ENCODE data around the gene DISC1.

Gene DISC1

DNA sequence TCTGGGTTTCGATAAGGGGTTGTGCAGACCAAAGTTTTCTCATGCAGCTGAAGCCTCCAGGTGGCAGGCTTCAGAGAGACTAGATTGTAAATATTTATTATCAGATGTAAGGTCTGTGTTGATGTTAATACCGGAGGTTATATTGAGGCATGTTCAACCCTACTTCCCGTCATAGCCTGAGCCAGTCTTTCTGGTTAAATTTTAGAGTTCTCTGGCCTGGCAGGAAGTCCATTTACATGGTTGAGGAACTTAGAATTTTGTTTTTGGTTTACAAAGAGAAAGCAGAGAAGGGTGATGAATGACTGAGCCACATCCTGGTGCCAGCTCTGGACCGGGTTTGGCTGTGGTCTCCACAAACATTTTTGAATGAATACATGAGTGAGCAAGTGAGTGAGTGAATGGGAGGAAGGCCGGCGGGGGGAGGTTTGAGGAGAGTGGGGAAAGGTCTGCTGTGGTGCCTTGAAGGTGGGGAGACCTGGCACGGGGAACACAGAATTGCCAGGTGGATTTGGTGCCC is 218.5 kb downstream of the DISC1 start:
- DNase-seq (ENCODE audit: low read depth in 3 of 3, low spot score in 1 of 3) = no peak

DNA sequence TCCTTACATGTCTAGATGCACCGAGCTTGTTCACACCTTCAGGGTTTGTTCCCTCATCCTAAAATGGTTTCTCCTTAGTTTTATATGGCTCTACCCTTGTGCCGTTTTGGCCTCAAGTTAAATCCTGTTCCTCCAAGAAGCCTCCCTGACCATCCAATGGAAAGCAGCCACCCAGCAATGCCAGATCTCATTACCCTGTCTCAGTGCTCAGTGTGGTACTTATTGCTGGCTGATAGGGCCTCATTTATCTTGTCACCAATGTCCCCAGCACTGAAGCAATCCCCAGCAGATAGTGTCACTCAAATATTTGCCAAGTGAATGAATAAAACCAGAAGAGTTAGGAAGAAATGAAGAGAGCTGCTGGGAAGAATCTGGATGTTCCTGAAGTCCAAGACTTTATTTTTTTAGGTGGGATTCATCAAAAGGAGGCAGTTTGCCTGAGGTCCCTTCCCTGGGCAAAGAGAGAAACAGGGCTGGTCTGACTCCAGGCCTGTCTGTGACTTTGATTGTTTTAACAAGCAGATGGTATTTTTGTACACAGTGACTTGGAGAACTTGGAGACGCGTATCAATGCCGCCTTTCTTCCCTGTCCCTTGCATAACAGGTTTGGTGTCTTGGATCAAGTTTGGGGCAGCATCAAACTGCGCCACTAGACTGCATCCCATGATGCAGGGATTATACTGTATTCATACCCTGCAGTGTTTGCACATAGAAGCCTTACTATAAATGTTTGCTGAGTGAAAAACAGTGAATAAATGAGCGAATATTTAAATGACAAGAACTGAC is 221.2 kb downstream of the DISC1 start:
- DNase-seq (ENCODE audit: low read depth in 3 of 3, low spot score in 1 of 3) = no peak

DNA sequence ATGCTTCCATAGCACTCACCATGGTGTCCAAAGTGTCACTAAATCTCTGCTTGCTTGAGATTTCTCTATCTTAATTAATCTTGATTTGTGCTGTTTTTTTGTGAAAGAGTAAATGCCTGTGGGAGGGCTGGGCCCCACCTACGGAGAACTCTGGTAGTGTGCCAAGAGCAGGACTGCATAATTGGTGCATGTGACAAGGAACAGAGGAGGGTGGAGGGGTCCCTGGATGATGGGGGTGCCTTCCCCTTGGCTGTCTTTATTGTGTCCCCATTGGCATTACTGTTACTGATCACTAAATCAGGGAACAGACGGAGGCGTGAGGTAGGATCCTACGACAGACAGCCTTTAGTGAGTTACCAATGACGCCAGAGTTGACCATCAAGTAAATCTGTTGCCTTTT is 223.4 kb downstream of the DISC1 start:
- DNase-seq (ENCODE audit: low read depth in 3 of 3, low spot score in 1 of 3) = no peak

DNA sequence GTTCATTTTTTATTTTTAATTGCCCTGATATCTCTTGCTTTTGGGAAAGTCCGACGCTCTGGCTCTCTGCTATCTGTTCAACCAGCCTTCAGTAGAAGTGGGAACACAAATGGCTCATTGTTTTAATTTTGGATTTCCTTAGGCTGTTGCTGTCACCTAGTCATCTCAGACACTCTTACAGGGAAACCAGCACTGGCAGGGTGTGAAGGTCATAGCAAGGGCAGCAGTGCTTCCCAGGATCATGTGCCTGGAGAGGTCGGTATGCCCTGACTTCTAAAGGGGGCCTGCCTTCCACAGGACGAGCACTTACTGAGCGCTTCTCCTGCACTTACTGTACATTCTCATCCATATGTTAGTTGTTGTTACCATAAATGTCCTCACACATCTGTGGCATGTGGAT is 224.2 kb downstream of the DISC1 start:
- DNase-seq (ENCODE audit: low read depth in 3 of 3, low spot score in 1 of 3) = no peak

DNA sequence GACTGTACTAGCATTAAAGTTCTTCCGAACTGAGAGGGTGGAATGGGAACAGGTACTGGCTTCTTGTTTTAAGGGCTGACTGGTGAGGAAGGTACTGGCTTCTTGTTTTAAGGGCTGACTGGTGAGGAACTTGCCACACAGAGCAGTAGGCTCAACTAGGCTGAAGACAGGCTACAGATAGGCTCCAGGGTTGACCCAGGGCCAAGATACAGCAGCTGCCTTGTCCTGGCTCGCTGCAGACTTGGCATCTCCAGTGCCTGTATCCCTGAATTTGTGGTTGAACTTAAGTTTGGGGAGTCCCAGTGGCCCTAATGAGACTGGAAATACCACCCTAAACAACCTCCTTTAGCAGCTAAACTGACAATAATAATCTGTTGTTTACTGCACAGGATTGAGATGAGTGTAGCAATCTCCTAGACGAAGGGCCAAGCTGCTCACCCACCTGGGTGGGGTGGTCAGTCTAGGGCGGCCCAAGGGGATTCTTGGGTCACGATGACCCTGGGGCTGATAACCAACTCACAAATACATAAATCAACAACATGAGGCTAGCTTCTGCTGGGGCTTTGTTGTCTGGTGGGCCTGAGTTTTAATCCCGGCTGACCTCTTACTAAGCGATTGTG is 227.1 kb downstream of the DISC1 start:
- DNase-seq (ENCODE audit: low read depth in 3 of 3, low spot score in 1 of 3) = no peak

DNA sequence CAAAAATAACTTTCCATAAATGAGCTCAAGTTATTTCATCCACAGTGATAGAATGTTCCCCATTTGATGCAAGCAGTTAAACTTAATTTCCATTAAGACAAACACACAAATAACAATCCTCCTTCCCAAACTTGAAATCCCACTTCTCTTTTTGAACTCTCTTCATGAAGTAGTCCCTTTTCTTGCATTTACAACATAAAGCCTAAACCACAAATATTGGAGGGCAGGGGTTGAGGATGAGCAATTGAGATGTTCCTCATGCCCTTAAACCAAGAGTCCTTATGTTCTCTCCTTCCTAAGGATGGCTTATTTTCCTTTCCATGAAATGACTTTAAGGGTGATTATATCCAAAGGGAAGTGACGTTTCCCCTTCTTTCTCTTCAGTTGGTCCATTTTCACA is 228.8 kb downstream of the DISC1 start:
- DNase-seq (ENCODE audit: low read depth in 3 of 3, low spot score in 1 of 3) = no peak

DNA sequence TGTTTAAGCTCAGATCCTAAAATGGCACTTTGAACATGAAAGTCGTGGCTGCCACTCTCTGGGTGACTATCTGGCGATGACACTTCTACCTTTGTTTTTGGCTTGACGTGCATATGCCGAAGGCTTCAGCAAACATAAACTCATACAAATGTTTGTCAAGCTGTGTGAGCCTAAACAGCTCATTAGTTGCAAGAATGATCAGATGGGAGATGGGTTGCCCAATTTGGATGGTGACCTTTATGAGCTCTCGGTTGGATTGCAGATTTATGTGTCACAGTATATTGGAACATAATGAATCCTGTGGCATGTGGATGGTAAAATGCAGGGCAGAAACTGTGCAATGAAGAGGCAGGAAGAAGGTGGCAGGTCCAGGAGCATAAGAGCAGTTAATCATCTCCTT is 229.3 kb downstream of the DISC1 start:
- no peak for DNase-seq (ENCODE audit: low read depth in 3 of 3, low spot score in 1 of 3)

DNA sequence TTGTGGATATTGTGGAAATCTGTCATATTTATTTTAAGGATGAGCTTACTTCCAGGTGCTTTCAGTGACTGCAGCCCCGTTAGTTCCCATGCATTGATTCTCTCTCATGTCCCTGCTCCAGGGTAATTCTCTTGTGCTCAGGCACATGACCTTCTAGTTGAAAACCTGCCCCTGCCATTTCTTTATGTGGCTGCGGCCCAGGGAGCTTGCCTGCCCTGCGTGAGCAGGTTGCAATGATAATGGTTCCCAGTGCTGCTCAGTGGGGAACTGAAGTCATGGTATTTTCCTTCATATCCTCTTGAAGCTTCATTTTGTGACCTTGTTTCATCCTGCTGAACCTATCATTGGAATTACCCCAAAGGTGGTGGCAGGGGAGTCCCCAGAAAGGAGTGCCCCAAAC is 229.8 kb downstream of the DISC1 start:
- no peak for DNase-seq (ENCODE audit: low read depth in 3 of 3, low spot score in 1 of 3)

DNA sequence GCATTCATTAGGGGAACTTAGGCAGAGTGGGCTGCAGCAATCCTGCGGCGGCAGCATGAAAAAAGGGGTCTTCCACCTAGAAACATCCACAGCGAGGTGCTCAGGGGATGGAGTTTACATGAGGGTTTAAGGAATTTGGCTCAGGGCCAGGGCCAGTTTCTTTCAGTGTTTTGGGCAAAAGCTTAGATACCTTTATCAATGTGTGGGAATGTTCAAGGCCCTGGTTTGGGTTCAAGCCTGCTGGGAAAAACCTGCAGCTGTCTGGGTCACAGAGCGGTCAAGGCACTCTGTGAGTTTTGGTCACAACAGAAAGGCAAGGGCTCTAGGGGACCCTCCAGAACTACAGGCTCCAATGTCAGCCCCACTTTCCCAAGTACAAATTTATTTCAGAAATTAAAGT is 230.3 kb downstream of the DISC1 start:
- no peak for DNase-seq (ENCODE audit: low read depth in 3 of 3, low spot score in 1 of 3)

DNA sequence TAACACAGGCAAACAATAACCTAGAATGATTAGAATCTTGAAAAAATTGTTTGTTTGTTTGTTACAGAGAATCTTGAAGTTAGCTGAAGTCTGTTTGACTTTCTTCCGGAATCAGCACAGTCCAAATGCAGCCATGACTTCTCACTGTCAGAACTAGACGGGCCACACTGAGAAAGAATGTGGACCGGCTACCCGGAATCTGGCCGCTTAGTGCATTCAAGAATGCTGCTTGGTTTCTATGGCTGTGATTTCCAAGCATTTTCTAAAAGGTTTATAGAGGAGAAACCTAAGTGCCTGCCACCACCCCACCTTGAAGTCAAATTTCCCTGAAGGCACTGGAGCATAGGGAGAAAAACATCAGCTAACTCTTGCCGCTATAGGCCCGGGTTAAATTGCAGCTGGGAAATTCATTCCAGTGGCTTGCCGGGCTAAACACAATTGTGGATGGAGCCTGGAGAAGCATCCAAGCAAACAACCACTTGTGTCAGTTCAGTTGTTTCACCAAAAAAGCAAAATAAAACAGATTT is 231.1 kb downstream of the DISC1 start:
- no peak for DNase-seq (ENCODE audit: low read depth in 3 of 3, low spot score in 1 of 3)

DNA sequence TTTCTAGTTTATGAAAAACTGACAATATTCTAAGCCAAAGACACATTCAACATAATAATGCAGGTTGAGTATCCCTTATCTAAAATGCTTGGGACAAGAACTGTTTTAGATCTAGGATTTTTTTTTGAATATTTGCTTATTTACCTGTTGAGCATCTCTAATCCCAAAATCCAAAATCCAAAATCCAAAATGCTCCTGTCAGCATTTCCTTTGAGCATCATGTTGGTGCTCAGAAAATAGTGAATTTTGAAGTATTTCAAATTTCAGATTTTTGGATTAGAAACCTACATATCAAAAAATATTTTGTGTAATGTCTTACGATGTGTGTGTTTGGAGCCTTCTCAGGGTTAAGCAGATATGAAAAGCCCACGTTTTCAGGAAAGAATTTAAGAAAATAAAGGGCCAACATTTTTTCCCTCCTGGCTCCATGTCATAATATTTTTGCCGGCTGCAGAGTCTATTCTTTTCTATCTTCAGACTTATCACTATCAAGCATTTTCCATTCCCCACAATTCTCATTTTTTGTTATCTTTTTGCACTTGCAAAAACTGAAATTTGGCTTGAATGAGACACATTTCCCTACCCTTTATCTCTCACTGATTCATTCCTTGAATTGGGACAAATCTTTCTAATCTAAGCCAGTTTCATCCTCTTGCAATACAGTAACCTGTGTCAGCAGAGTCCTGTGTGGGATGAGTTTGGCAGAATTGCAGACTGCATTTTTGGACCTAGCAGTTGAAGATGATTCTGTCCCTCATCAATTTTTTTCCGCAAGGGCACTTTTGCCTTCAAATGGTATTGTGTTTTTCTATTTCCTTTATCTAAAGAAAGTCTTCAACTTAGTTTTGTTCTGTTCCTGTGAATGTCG is 233.9 kb downstream of the DISC1 start:
- no peak for DNase-seq (ENCODE audit: low read depth in 3 of 3, low spot score in 1 of 3)

DNA sequence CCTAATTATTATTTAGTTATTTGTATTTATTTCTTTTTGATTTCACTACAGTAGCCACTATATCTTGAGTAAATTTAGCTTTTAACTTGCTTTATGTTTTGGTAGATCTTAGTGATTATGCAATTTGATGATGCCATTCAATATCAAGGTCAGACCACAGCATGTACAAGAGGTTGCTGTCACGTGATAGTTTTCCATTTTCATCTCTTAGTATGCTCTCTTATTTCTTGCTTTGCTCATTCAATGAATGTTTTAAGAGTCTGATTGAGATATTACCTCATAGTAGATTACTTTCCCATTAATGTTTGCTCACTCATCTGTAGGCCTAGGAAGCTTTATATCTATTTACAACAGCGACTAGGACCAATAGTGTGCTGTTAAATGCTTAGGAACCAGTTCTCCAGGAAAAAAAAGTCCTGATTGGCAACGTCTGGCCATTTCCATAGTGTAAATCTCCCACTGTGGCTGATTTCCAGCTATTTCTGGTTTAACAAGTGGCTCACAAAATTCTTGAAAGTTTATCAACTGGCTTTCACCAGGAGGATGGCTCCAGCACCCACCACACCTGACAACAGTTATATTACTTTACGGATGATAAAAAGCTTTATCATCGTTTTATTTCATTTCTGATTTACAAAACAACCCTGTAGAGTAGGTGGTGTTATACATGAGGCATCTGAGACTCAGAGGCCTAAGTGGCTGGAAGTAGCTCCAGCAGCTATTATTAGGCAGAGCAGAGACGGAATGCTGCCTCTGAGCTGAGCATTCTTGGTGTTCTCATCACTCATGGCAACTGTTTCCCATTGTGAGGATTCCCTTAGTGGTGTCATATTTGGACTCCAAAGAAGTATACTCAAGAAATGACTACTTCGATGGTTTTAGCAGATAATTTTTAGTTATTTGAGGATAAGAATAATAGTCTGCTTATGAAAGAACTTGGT is 235.2 kb downstream of the DISC1 start:
- DNase-seq (ENCODE audit: low read depth in 3 of 3, low spot score in 1 of 3) = no peak

DNA sequence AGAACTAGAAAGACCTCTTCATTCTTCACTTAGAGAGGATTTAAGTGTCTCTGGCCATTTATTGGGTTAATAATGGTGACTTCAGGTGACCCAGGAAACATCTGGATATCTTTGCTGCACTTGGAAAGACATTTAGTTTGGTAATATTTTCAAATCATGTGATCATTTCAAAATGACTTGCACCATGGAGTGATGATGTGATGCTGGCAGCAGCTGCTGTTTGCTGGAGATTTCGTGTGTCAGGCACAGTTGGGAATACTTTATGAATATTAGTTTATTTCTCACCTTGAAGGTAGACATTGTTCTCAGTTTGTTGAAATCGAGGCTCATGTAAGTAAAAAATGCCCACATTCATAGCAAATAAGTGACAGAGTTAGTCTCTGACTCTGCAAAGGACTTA is 236.0 kb downstream of the DISC1 start:
- DNase-seq (ENCODE audit: low read depth in 3 of 3, low spot score in 1 of 3) = no peak

DNA sequence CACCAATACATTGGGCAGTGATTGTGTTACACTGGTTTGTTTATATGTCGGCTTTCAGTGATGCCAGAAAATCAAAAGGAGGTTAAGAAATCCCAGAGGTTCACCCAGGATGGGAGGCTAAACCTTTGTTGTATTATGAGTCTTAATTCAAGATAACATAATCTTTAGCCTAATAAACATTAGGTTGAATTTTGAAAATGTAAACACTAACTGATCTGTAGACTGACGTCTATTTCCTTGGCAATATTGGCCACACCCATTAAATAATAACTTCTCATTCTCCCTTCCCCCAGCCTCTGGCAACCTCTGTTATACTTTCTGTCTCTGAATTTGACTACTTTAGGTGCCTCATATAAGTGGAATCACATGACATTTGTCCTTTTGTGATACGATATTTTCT is 238.7 kb downstream of the DISC1 start:
- no peak for DNase-seq (ENCODE audit: low read depth in 3 of 3, low spot score in 1 of 3)

DNA sequence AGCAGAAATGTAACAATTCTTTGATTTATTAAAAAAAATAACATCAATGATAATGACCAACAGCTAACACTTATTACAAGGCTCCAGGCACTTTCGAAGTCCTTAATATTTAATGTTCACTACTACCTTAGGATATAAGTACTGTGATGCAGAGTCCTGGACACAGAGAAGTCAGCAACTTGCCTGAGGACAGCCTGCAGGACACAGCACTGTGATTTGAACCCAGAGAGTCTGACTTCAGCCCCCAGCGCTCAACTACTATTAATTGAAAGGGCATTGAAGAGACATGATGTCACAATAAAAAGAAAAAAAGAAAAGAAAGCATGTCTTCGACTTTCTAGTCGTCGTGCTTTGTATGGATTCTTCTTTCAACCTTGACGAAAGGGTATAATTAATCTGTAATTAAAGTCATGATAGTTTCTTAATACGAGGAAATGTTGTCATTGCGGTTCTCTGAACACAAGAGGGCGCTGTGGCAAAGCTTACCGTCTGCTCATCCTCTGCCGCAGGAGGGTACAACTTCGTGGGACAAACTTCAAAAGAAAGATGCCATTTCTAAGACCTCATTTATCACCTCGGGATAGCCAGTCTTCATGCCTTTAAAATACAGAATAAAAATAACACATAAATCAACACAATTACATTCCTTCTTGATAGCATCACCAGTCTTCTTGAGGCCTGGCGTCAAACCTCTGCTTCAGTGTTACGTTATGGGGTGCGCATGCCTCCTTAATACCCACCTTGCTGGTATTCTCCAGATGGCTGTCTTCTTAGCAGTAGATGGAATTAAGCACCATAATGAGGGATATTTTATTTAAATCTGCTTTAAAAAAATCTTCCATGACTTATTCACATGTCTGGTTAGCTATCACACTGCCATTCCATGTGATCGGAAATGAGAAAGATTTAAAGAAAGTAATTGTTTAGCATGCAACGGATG is 240.1 kb downstream of the DISC1 start:
- peak; percentile 4 to 27 (median 21) for DNase-seq (ENCODE audit: low read depth in 3 of 3, low spot score in 1 of 3)

DNA sequence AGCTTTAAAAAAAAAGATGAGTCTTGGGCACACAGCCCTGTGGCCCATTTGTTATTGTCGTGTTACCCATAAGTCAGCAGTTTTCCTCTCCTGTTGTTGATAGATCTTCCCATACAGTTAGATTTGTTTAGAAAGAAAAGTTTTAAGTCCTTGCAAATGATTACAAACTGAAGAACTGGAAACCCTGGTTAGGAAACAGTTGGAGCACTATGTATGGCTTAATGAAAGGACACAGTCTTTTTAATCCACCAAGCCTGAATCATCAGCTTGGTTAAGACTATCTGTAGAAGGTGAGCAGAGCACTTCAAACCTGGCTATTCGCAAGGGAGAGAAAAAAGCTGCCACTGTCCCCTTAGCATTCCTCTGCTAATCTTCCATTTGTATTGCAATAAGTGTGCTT is 241.0 kb downstream of the DISC1 start:
- no peak for DNase-seq (ENCODE audit: low read depth in 3 of 3, low spot score in 1 of 3)

DNA sequence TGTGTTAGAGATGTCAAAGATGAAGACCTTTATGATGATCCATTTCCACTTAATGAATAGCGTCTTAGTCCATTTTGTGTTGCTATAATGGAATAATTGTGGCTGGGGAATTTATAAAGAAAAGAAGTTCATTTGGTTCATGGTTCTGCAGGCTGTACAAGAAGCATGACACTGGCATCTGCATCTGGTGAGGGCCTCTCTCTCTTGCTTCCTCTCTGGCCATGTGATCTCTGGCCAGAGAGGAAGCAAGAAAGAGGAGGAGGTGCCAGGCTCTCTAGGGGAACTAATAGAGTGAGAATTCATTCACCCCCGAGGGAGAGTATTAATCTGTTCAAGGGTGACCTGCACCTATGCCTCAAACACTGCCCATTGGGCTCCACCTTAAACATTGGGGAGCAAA is 242.8 kb downstream of the DISC1 start:
- no peak for DNase-seq (ENCODE audit: low read depth in 3 of 3, low spot score in 1 of 3)

DNA sequence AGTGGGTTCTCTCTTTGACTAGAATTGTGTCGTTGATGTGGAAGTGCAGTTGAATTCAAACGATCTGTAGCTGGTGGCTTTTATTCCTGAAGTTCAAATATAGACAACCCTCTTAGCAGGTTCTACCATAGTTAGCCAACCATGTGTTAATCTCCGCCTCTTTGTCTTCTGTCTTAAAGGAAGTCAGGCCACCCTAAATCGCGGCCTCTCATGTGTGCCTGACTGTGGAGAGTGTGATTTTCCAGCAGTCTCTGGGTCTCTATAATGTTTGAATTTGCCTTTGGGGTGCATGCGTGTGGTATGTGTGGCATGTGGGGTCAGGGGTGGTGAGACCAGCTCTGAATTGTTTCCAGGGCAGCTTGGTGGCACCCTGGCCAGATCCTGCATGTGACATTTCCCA is 244.9 kb downstream of the DISC1 start:
- no peak for DNase-seq (ENCODE audit: low read depth in 3 of 3, low spot score in 1 of 3)

DNA sequence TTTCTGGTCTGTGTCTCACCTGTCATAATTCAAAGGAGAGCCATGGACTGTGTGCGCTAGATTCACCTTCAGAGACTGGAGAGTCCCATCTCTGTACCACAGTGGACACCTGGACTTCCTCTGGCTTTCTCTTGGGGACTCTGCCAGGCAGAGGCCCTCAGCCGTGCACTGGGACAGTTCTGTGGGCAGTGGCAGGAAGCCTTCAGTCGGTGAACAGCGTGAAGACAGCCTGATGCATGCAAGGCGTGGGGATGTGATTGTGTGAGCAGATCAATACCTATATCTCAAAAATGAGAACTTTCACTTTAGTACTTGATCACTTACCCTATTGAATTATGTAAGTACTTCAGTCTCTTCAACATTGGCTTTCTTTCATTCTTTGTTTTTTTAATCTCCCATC is 245.3 kb downstream of the DISC1 start:
- no peak for DNase-seq (ENCODE audit: low read depth in 3 of 3, low spot score in 1 of 3)
